Common myeloid progenitor, CD34-positive (primary cell): Measurements from ENCODE around the gene NR2C2AP.

Source experiments
- CTCF ChIA-PET: fragments of 350-600 bp; sonication (Branson Sonifier 250); formaldehyde crosslinking; loops from one replicate; lab custom pipeline; 2021; ENCODE audit warnings: antibody characterized with exemption; lab: Charles Lee
- POLR2A ChIA-PET: fragments of 350-600 bp; sonication (Branson Sonifier 250); formaldehyde crosslinking; loops from one replicate; lab custom pipeline; 2021; ENCODE audit warnings: antibody characterized with exemption; lab: Charles Lee
- DNase-seq, 3 donors: peaks; one replicate each; pipeline versions ENCODE4 v3.0.0 to v3.0.0-alpha.2; 2013
- H3K27ac ChIP-seq, 2 experiments: 1 replicate in 1 of 2; 2 replicates in 1 of 2; pipeline ENCODE4 v1.7.0; 2013; ENCODE audit warnings: inconsistent platforms in 2 of 2, low read length in 2 of 2, mild to moderate bottlenecking in 2 of 2, low read depth in 1 of 2, moderate library complexity in 1 of 2; ENCODE audit not compliant: severe bottlenecking in 2 of 2, insufficient read depth in 1 of 2, poor library complexity in 1 of 2
- H3K27me3 ChIP-seq, 5 experiments: replicated peaks in 2 of 5; 1 replicate in 3 of 5; 2 replicates in 2 of 5; pipeline versions ENCODE4 v1.6.1 to v1.7.0; 2013; ENCODE audit warnings: low read length in 4 of 5, mild to moderate bottlenecking in 2 of 5, moderate library complexity in 2 of 5, inconsistent platforms in 1 of 5; ENCODE audit not compliant: insufficient read depth in 5 of 5, control insufficient read depth in 4 of 5
- H3K36me3 ChIP-seq, 4 experiments: 1 replicate in 2 of 4; 2 replicates in 2 of 4; pipeline versions ENCODE4 v1.6.1 to v1.7.0; 2013; ENCODE audit warnings: low read length in 3 of 4, control low read depth in 1 of 4, mild to moderate bottlenecking in 1 of 4; ENCODE audit not compliant: control insufficient read depth in 4 of 4, insufficient read depth in 4 of 4
- H3K4me1 ChIP-seq, 4 experiments: 1 replicate in 3 of 4; 2 replicates in 1 of 4; pipeline versions ENCODE4 v1.6.1 to v1.7.1; 2013; ENCODE audit warnings: low read length in 3 of 4, mild to moderate bottlenecking in 3 of 4, control low read depth in 1 of 4, inconsistent platforms in 1 of 4, moderate library complexity in 1 of 4; ENCODE audit not compliant: control insufficient read depth in 4 of 4, insufficient read depth in 4 of 4; ENCODE audit errors: control extremely low read depth in 1 of 4
- H3K4me3 ChIP-seq, 7 experiments: 1 replicate in 4 of 7; 2 replicates in 3 of 7; pipeline versions ENCODE4 v1.5.1 to v1.7.0; 2013; ENCODE audit warnings: mild to moderate bottlenecking in 7 of 7, low read length in 6 of 7, moderate library complexity in 6 of 7, inconsistent platforms in 2 of 7, low read depth in 2 of 7, control low read depth in 1 of 7; ENCODE audit not compliant: insufficient read depth in 4 of 7, control insufficient read depth in 1 of 7; ENCODE audit errors: extremely low read depth in 1 of 7
- H3K9me3 ChIP-seq, 5 experiments: 1 replicate in 4 of 5; 2 replicates in 1 of 5; pipeline versions ENCODE4 v1.6.1 to v1.7.1; 2013; ENCODE audit warnings: low read length in 4 of 5, mild to moderate bottlenecking in 2 of 5, inconsistent platforms in 1 of 5, low read depth in 1 of 5, moderate library complexity in 1 of 5; ENCODE audit not compliant: control insufficient read depth in 4 of 5, insufficient read depth in 2 of 5; ENCODE audit errors: control extremely low read depth in 1 of 5
- WGBS: methylation state at CpG from one replicate; pipeline ENCODE4 v1.1.5; 2013; ENCODE audit not compliant: insufficient coverage; 5-methylcytosine and 5-hydroxymethylcytosine counted together

NR2C2AP gene

GRCh38 chr19:19202707-19203011, 555 bp downstream of the NR2C2AP start:
- Histone ChIP-seq H3K9me3 (no peaks in the 10 kb centered on the region), H3K36me3 (peaks cover 13 to 35% (median 19%) of the 10 kb centered on the region in 4 experiments), H3K4me1 (peaks cover 4 to 20% (median 15%) of the 10 kb centered on the region in 4 experiments), H3K4me3 (peak overlapping the region; percentile 40 to 90 (median 74)), H3K27me3 (peaks cover 0 to 5% (median 0%) of the 10 kb centered on the region in 5 experiments), H3K27ac (peak overlapping the region in 1 of 2 experiments; percentile 78)
- 28% methylated on average over 11 of the region's 11 CpGs for WGBS
- ChIA-PET POLR2A (interaction anchor here (1.2 kb wide), 1 partner anchor 10 kb away, joined by 4 read pairs; the partner anchor contains the start of genes BORCS8 and RFXANK), CTCF (interaction anchor here (1.0 to 2.9 kb wide), 4 partner anchors 10 to 28 kb away, joined by 3 to 19 read pairs (median 4); partner anchors contain the start of genes BORCS8 and RFXANK)
- DNase-seq, result no peak

- H3K27ac ChIP-seq, result peak overlapping the region; percentile 12 to 78
Observed at GRCh38 chr19:19201697-19202630, 1.2 kb downstream of the NR2C2AP start.

GRCh38 chr19:19193926-19194325, 9.3 kb downstream of the NR2C2AP start:
- H3K36me3 ChIP-seq, result peaks cover 15 to 27% (median 18%) of the 10 kb centered on the region in 4 experiments
- peak overlapping the region in 4 of 7 experiments; percentile 4 to 99 (median 76) for H3K4me3 ChIP-seq
- ChIA-PET CTCF (interaction anchor here (0.8 to 3.0 kb wide), 2 partner anchors 8 to 19 kb away, joined by 4 to 19 read pairs; partner anchors contain the start of gene NR2C2AP), POLR2A (no interaction called here)
- no peaks in the 10 kb centered on the region for H3K27me3 ChIP-seq
- peaks cover 9 to 31% (median 21%) of the 10 kb centered on the region in 4 experiments for H3K4me1 ChIP-seq
- no peak overlapping the region for H3K27ac ChIP-seq
- no peak for DNase-seq
- WGBS, result 100% methylated on average over 4 of the region's 5 CpGs
- H3K9me3 ChIP-seq, result no peaks in the 10 kb centered on the region

More at GRCh38 chr19:19201697-19202630, 1.2 kb downstream of the NR2C2AP start:
- Histone ChIP-seq H3K4me1 (peaks cover 4 to 20% (median 15%) of the 10 kb centered on the region in 4 experiments), H3K4me3 (peak overlapping the region in 6 of 7 experiments; percentile 62 to 90 (median 81)), H3K36me3 (peaks cover 15 to 41% (median 24%) of the 10 kb centered on the region in 4 experiments), H3K27me3 (peaks cover 0 to 2% (median 0%) of the 10 kb centered on the region in 5 experiments), H3K9me3 (no peaks in the 10 kb centered on the region)
- no peak for DNase-seq
- CTCF ChIA-PET, result interaction anchor here (1.5 to 2.9 kb wide), 3 partner anchors 9 to 27 kb away, joined by 4 to 19 read pairs (median 4); partner anchors contain the start of genes BORCS8 and RFXANK
- WGBS, result 90% methylated on average over 17 of the region's 19 CpGs
- POLR2A ChIA-PET, result no interaction called here

- Histone ChIP-seq H3K27me3 (no peaks in the 10 kb centered on the region), H3K4me1 (peaks cover 9 to 31% (median 21%) of the 10 kb centered on the region in 4 experiments), H3K4me3 (peak overlapping the region; percentile 80 to 99 (median 95)), H3K27ac (peak overlapping the region; percentile 40 to 99), H3K36me3 (peaks cover 6 to 18% (median 10%) of the 10 kb centered on the region in 4 experiments), H3K9me3 (no peaks in the 10 kb centered on the region)
- ChIA-PET CTCF (interaction anchor here (3.0 kb wide), 1 partner anchor 9 kb away, joined by 19 read pairs; the partner anchor contains the start of gene NR2C2AP), POLR2A (interaction anchor here (1.8 kb wide), 1 partner anchor 10 kb away, joined by 4 read pairs; the partner anchor contains the start of gene NR2C2AP)
- 0% methylated on average over 12 of the region's 22 CpGs for WGBS
- DNase-seq, result peak in 2 of 3 donors; percentile 47 to 63
Observed at GRCh38 chr19:19192910-19193423, 10.2 kb downstream of the NR2C2AP start.

- DNase-seq, result peak; percentile 99
- H3K4me3 ChIP-seq, result peak within 1 kb of the TSS; percentile 80 to 99 (median 98)
- no peaks in the 10 kb centered on the region for H3K9me3 ChIP-seq
- peaks cover 6 to 15% (median 8%) of the 10 kb centered on the region in 4 experiments for H3K36me3 ChIP-seq
- H3K27ac ChIP-seq, result peak within 1 kb of the TSS; percentile 97 to 99
- WGBS, result 0% methylated on average over 40 of the region's 53 CpGs
- CTCF ChIA-PET, result interaction anchor here (1.6 to 3.0 kb wide), 2 partner anchors 10 to 18 kb away, joined by 5 to 19 read pairs; partner anchors contain the start of gene NR2C2AP
- no peaks in the 10 kb centered on the region for H3K27me3 ChIP-seq
- POLR2A ChIA-PET, result interaction anchor here (1.8 kb wide), 1 partner anchor 11 kb away, joined by 4 read pairs; the partner anchor contains the start of gene NR2C2AP
- H3K4me1 ChIP-seq, result peaks cover 9 to 31% (median 21%) of the 10 kb centered on the region in 4 experiments
Observed at GRCh38 chr19:19192078-19192882, 10.9 kb downstream of the NR2C2AP start, which contains the start of the genes BORCS8 and RFXANK. Gene BORCS8 (minus strand): TSS chr19:19192152. CDS start chr19:19192117, 35 bp downstream. Gene RFXANK (plus strand): TSS chr19:19192258. CDS start chr19:19193947, 1,689 bp downstream.

GRCh38 chr19:19191768-19192077, 11.5 kb downstream of the NR2C2AP start:
- no peak for DNase-seq
- POLR2A ChIA-PET, result interaction anchor here (1.8 kb wide), 1 partner anchor 12 kb away, joined by 4 read pairs; the partner anchor contains the start of gene NR2C2AP
- peaks cover 2 to 13% (median 4%) of the 10 kb centered on the region in 4 experiments for H3K36me3 ChIP-seq
- peak overlapping the region; percentile 80 to 99 (median 98) for H3K4me3 ChIP-seq
- H3K27me3 ChIP-seq, result no peaks in the 10 kb centered on the region
- peaks cover 0 to 4% (median 2%) of the 10 kb centered on the region in 5 experiments for H3K9me3 ChIP-seq
- H3K27ac ChIP-seq, result peak overlapping the region; percentile 97 to 99
- WGBS, result 0% methylated on average over 17 of the region's 17 CpGs
- CTCF ChIA-PET, result interaction anchor here (1.6 to 3.0 kb wide), 2 partner anchors 10 to 17 kb away, joined by 5 to 19 read pairs; partner anchors contain the start of gene NR2C2AP
- H3K4me1 ChIP-seq, result peaks cover 9 to 33% (median 21%) of the 10 kb centered on the region in 4 experiments
